Omental fat pad (tissue), 4 donors: ENCODE results near the gene BCAS2. TPM values are rescaled to one million over a fixed set of nuclear protein-coding genes. Genes with fewer than 3 reads are reported as not detected.

Experiments
- ATAC-seq: fragments of 150-250 bp; one replicate; pipeline ENCODE4 v1.9.1; 2016; ENCODE audit warnings: mild to moderate bottlenecking, moderate library complexity; ENCODE audit not compliant: low FRiP score
- DNase-seq: peaks from one replicate; pipeline ENCODE4 v3.0.0-alpha.2; 2019; ENCODE audit warnings: low spot score
- CTCF ChIP-seq, 3 donors: fragments of 450-650 bp; IDR thresholded peaks; one replicate each; pipeline ENCODE4 v1.5.1; 2016 to 2017; ENCODE audit warnings: antibody characterized with exemption in 3 of 3, mild to moderate bottlenecking in 3 of 3, moderate library complexity in 2 of 3
- total RNA-seq, 4 donors: library from RNA; depleted of rRNA; stranded (reverse); fragments of >200 nt; gene quantifications; one replicate each; pipeline ENCODE4 v1.1.0, GENCODE V29; 2016

BCAS2 gene
- total RNA-seq, 4 donors from 2014 or later, result 32.3 to 54.3 (median 35.6) TPM

GRCh38 chr1:114549137-114549536 lies 32.3 kb downstream of the BCAS2 start:
- ATAC-seq (no peak), DNase-seq (no peak)
- TF ChIP-seq CTCF (IDR thresholded peaks at IDR 0.05), result no peak

- TF ChIP-seq CTCF (IDR thresholded peaks at IDR 0.05), result no peak
- no peak for ATAC-seq
- no peak for DNase-seq
Measured at GRCh38 chr1:114547076-114547475, 34.3 kb downstream of the BCAS2 start.

GRCh38 chr1:114545796-114546195 lies 35.6 kb downstream of the BCAS2 start:
- no peak for TF ChIP-seq CTCF (IDR thresholded peaks at IDR 0.05)
- no peak for DNase-seq

GRCh38 chr1:114545315-114545714 lies 36.1 kb downstream of the BCAS2 start:
- no peak for TF ChIP-seq CTCF (IDR thresholded peaks at IDR 0.05)
- no peak for ATAC-seq
- DNase-seq, result no peak

More at GRCh38 chr1:114545796-114546195, 35.6 kb downstream of the BCAS2 start:
- no peak for ATAC-seq

- TF ChIP-seq CTCF (IDR thresholded peaks at IDR 0.05), result no peak
- ATAC-seq (no peak), DNase-seq (no peak)
Measured at GRCh38 chr1:114540821-114541220, 40.6 kb downstream of the BCAS2 start.

- no peak for TF ChIP-seq CTCF (IDR thresholded peaks at IDR 0.05)
- ATAC-seq, result no peak
- DNase-seq, result no peak
Measured at GRCh38 chr1:114540272-114540671, 41.1 kb downstream of the BCAS2 start.

GRCh38 chr1:114536043-114536442 lies 45.4 kb downstream of the BCAS2 start:
- ATAC-seq, result no peak
- no peak for TF ChIP-seq CTCF (IDR thresholded peaks at IDR 0.05)
- DNase-seq, result no peak
